ENCODE results near the gene IL1B.

IL1B gene

DNA sequence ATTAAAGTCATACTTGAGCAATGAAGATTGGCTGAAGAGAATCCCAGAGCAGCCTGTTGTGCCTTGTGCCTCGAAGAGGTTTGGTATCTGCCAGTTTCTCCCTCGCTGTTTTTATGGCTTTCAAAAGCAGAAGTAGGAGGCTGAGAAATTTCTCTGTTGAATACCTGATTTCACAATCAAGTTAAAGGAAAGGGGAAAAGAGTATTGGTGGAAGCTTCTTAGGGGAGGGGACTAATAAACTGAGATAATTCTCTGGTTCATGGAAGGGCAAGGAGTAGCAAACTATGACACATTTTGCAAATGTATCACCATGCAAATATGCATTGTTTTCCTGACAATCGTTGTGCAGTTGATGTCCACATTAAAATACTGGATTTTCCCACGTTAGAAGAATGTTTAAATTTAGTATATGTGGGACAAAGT, at the start of gene IL1B:
Gene IL1B, minus strand, starts transcription at position 85 of the 423 bp plus-strand sequence. CDS start 550 bp downstream, outside the sequence.
- peak; percentile 98 for DNase-seq (ENCODE audit: low read depth)

DNA sequence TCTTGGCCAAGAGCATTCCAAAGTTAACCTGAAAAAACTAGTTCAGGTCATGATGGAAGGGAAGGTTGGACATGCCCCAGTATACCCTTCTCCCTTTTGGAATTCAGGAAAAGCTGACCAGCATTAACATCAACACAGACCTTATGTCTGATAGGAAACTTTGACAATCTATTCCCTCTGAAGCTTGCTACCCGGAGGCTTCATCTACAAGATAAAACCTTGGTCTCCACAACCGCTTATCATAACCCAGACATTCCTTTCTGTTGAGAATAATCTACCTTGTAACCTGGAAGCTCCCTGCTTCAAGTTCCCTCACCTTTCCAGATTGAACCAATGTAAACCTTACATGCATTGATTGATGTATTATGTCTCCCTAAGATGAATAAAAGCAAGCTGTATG, 49.7 kb upstream of the IL1B start:
- no peak for DNase-seq (ENCODE audit: low read depth)

DNA sequence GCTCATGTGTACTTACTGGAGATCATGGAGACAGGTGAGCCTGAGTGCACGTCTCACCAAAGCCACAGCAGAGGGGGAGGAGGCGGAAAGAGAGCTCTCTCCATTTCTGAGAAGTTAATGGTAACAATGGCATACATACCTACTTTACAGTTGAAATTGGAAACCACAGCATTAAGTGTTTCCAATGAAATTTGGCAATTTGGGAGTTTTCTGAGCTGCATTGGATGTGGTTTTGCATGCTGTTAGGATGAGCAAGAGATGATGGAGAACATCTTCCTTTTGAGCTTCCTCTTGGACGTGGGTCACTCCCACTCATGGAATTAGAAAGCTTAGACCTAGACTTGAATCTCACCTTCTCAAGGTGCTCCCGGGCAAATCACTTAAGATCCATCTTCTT, 48.9 kb upstream of the IL1B start:
- peak; percentile 54 for DNase-seq (ENCODE audit: low read depth)

DNA sequence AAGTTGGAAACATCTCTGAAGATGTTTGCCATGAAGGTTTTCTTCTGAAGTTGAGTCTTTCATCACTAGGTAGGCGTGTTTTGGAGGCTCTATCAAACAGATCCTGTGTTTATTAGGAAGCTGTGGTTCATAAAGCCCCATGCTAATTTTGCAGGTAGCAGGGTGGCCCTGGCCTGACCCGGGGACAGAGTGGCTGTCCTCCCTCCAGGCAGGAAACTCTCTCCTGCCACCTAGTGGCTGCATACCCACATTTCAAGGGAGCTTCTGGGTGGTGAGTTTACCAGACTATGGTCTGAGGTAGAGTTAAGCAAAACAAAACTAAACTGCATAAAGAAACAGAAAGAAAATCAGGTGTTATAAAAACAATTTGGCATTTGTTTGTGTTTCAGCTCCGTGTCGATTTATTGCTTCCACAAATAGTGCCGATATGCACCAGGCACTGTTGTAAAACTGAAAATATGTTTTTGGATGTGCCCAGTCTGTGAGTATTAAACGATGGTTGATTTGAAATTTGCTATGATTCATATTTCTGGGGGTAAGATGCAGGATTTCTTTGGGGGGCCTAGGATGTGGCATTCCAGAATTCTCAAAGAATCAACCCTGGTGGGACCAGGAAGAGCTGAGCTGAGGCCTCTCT, 48.4 kb upstream of the IL1B start:
- DNase-seq (ENCODE audit: low read depth): peak; percentile 65

DNA sequence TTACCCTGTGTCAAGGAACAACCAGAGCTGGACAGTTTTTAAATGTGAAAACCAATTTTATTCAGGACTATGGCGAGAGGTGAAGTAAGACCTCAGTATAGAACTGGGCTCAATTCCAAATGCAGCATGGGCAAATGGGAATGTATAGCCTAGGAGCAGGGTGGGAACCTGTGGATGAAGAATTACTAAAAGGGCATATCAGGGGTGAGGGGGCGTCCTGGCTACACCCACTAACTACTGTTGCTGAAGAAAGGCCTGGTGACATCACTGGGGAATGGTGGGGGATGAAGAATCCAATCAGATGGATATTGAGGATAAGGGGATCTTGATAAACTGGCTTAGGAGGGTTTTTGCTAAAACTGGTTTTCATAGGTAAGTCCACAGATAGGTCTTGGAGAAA, 47.1 kb upstream of the IL1B start:
- DNase-seq (ENCODE audit: low read depth): no peak

DNA sequence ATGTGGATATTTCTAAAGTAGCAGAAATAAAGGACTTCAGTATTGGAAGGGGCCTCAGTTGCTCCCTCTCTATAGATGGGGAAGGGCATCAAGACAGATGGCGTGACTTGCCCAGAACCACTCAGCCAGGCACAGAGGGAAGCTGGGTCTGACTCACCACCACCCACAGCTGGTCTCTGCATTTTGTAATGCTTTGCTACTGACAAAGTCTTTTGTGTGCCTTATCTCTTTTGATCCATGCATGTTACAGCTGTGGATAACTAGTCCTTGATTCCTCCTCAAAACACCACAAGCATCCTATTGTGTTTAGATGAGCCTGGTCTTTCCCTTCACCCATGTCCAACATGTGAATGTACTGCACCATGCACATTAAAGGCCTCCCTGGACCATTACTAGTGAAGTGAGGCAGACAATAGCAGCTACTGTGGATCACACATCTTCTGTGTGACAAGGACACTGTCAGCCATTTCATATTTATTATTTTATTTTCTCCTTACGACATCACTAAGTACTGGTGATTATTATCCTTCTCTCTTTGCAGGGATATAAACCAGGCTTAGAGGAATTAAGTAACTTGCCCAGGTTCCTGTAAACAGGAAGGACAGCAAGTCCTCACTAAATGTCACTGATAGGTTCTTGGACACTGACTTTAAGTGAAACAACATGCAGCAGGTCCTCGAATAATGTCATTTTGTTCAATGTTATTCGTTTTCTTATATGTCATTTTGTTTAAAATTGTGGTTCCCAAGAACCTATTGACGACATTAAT, 44.8 kb upstream of the IL1B start:
- DNase-seq (ENCODE audit: low read depth): peak; percentile 98

DNA sequence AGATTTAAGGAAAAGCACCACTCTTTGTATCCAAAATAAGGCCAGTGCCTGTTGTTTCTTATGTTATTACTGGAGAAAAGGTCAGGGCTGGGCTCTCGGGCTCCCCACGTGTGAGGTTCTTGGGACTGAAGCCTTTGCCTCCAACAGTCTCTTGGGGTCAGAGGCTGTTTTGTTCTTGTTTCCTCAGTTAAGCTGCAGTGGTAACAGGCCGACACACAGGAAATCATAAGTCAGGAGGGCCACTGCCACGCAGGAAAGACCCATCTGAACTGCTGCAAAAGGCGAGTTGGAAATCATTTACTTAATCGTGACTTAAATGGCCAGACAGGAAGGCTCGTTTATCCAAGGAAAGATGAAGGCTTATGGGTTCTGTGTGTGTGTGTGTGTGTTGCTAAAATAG, 44.1 kb upstream of the IL1B start:
- DNase-seq (ENCODE audit: low read depth): peak; percentile 46

DNA sequence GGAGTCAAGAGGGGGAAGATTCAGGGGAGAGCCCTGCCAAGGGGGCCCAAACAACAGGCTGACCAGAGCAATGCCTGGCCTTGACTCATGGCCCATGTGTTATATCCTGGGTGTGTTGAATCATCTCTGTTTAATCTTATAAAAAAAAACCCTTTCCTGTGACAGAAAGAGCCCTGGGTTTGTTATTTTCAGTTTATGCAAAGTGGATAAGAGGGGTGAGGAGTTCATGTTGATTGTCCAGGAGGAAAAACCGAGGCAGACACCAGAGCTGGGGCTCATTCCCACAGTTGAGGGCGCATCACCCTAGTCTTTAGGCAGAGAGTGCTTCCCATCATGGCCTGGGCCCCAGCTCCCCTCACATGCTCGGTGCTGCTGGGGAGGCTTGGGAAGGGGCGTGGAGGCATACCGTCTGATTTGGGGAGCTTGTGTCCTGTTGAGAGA, 43.5 kb upstream of the IL1B start:
- DNase-seq (ENCODE audit: low read depth): peak; percentile 97

DNA sequence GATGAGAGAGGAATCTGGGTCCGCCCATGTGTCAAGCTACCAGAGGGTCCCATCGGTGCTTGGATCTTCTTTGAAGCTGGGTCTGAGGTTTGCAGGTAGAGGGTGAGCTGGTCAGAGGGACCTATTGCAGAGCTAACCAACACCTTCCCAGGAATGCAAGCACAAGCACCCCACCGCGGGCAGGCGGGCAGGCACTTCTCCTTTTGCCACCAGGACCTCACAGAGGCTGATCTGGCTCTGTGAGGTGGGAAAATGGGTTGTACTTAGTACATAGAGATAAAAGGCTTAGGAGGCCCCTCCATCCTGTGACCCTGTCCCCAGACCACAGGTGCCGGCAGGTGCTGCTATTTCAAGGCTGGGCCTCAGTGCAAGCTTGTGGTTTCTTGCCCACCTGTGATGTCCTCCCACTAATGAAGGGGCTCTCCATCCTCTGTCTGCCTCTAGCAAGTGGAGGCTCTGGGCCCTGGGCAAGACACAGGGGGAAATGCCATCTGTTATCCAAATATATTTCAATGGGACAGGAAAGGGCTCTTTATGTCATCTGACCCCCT, 43.0 kb upstream of the IL1B start:
- DNase-seq (ENCODE audit: low read depth): no peak

DNA sequence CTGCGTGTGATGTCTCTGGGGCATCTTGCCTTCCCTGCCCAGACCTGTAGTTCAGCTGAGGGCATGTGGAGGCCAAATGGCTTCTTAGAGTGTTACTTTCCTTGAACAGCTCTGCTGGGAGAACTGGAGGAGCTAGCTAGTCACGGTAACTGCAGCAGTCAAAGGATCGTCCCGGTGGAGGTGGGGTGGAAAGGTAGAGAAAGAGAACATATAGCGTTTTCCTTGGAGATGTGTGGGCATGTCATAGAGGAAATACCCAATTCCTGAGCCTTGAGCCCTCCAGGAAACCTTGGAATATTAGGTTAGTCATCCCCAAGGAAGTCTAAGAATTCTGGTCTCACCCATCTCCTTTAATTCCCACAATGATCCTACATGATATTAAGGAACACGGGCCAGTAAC, 40.8 kb upstream of the IL1B start:
- DNase-seq (ENCODE audit: low read depth): peak; percentile 94

DNA sequence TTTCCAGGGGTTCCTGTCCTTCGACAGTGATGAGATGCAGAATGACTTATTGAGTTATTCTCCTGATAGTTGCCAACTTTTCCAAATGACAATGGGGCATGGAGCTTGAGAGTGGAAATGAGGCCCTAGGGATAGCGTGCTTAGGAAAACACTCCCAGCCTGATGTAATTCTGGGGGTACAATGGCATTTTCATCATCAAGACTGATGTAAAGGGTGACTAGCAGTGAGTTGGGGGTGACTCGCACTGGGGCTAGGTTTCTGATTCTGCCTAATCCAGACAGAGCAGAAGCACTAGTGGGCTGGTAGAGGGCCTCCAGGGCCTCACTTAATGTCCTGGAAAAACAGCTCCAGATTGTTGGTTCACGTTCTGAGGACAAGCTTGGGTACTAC, 40.4 kb upstream of the IL1B start:
- DNase-seq (ENCODE audit: low read depth): peak; percentile 73

DNA sequence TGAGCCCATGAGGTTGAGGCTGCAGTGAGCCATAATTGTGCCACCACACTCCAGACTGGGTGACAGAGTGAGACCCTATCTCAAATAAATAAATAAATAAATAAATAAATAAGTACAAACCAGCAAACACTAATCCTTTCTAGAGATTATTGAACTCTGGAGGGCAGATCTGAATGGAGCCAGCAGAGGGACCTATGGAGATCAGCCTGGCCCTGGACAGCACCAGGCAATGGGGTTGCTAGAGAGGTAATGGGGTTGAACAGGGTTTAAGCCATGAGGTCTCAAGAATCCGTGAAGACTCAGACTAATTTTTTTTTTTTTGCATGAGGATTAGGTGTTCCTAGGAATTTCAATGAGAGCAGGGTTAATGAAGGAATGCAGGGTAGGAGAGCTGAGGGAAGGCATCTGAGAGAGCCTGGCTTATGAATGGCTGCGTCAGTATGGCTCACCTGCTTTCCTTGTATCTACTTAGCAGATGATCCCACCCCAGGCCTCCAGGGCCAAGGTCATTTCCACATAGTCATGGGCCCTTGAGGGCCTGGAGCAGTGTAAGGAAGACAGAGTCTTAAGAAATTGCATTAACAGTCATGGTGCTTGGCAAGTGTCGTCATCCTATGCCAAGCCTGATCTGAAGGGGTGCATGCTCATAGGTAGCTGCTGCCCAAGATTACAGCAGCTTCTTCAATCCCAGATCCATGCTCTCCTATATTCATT, 39.8 kb upstream of the IL1B start:
- DNase-seq (ENCODE audit: low read depth): peak; percentile 23

DNA sequence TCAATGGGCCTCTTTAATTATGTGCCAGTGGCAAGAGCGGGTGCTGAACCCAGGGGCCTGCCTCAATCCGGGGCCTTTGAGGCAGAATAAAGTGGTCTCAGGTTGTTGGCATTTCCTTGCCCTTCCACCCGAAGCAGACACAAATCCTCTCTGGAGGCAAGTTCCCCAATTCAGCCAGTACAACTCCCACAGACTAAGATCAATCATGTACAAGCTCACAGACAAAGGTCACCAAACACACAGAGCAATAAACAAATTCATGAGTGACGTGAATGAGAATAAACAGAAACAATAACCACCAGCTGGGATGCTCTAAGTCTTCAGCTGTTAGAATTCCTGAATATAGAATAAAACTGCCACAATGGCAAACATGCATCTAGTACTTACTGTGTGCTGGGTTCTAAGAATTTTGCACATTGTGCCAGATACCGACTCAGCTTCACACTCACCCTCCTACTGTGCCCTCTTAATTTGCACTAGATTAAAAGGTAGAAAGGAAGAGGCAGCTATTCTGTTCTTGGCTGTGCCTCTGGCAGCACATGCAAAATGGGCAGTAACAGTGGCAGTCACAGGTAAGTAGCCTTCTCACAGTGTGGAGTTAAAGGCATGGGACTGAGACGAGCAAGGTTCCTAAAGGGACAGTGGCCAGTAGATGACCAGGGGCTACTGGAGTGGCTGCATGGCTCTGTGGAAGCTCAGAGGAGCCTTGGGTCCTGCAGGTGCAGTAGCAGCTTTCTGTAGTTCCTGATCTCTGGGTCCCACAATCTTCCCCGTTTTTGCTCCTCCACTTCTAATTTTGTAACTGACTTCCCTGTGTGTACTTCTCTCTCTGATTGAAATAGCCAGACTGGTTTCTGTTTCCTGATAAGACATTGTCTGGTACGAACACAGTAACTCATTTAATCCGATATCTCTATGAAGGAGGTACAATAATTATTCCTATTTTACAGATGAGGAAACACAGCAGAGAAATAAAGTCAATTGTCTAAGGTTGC, 34.6 kb upstream of the IL1B start:
- no peak for DNase-seq (ENCODE audit: low read depth)

DNA sequence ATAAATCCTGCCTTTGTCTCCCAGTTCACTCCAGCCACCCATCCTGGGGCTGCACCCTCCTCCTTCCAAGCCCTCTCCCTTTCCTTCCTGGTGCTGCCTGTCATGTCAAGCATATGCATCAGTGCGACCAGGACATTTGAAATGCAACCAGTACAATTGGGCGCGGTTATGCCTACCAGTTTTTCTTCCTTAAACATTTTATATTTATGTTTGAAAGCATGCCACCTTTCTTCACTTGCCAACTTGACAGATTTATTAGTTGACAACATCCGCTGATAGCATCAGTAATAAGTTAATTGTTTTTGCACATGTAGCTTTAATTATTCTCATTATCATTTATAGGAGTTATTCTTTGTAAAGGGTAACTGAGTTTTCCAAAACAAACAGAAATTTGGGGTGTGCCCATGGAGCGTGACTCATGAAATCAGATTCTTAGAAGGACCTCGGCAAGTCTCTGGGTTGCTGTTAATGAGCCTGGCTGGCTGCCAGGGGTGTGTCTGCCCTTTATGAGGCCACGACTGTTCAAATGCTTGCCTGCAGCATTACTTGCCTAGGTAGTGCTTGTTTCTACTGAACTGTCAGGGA, 32.8 kb upstream of the IL1B start:
- DNase-seq (ENCODE audit: low read depth): peak; percentile 78

DNA sequence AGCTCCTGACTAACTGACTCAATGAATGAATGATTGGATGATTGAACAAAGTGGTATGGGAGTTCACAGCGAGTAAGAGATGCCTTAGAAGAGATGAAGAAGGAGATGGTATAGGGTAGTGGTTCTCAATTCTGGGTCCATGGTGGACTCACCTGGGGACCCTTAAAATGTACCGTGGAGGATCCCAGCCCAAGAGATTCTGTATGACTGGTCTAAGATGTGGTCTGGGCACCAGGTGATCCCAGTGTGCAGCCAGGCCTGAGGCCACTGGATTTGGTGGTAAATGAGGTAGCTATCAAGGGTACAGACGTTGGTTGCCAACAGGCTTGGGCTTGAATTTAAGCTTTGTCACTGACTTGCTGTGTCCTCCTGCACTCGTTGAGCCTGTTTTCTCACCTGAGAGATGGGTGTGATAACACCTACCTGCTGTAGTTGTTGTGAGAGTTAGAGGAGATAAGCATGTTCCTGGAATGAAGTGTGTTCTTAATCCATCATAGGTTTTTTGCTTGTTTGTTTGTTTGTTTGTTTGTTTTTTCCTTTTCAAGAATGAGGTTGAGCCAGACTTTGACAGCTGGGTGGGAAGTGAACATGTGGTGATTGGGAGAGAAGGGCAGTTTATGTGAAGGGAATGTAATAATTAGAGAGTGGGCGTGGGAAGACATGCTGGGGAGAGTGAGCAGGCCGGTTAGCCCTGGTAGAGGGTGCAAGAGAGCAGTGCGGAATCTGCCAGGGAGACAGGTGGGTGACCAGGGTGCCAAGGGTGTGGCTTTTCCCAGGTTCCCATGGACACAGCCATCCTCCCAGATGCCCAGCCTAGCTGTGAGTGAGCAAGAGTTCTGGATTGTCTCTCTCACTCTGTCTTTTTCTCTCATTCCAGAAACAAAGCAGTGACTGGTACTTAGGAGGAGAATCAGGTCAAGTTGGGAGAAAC, 31.4 kb upstream of the IL1B start:
- DNase-seq (ENCODE audit: low read depth): peak; percentile 40

DNA sequence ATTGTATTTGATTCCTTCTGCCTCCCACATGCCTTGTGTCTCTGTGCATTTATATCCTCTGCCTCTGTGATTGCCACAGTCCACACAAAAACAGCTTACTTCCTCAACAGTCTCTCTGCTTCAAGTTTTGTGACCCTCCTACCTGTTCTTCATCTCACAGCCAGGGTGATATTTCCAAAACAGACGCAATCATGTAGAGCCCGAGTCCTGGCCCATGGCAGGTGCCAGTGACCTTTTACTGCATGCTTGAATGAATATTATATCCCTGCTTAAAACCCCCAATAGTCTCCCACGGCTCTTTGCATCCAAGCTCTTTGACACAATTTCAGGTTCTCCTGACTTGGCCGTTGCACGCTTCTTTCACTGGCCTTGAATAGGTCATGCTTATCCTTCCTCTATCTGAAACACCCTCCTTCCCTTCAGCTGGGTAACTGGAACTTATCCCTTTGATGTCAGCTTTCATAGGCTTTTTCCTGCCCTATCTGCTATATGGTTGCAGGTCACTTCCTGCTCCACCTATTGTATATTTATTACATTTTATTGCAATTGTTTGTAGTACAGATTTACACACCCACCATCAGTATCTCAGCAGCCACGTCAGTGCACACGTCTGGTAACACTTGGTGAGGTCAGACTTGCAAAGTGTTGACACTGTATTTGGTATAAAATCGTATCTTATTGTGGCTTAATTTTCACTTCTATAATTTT, 29.7 kb upstream of the IL1B start:
- no peak for DNase-seq (ENCODE audit: low read depth)

DNA sequence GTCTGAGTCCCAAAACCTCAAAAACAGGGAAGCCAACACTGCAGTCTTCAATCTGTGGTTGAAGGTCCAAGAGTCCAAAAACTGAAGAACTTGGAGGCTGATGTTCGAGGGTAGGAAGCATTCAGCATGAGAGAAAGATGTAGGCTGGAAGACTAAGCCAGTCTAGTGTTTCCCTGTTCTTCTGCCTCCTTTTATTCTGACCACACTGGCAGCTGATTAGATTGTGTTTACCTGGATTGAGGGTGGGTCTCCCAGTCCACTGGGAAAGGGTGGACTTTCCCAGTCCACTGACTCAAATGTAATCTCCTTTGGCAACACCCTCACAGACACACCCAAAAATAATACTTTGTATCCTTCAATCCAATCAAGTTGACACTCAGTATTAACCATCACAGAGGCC, 27.5 kb upstream of the IL1B start:
- DNase-seq (ENCODE audit: low read depth): no peak

DNA sequence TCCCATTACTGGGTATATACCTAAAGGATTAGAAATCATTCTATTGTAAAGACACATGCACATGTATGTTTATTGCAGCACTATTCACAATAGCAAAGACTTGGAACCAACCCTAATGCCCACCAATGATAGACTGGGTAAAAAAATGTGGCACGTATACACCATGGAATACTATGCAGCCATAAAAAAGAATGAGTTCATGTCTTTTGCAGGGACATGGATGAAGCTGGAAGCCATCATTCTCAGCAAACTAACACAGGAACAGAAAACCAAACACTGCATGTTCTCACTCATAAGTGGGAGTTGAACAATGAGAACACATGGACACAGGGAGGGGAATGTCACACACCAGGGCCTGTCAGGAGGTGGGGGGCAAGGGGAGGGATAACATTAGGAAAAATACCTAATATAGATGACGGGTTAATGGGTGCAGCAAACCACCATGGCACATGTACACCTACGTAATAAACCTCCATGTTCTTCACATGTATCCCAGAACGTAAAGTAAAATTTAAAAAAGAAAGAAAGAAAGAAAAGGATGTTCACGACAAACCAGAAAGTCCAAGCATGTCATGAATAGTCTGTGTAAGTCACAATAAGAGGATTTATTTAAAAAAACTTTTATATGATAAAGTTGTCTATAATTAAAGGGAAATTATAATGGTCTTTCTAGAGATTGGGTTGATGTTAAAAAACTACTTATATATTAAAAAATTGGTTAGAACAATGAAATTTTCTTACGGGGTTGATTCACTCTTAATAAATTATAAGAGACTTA, 23.0 kb upstream of the IL1B start:
- peak; percentile 67 for DNase-seq (ENCODE audit: low read depth)

DNA sequence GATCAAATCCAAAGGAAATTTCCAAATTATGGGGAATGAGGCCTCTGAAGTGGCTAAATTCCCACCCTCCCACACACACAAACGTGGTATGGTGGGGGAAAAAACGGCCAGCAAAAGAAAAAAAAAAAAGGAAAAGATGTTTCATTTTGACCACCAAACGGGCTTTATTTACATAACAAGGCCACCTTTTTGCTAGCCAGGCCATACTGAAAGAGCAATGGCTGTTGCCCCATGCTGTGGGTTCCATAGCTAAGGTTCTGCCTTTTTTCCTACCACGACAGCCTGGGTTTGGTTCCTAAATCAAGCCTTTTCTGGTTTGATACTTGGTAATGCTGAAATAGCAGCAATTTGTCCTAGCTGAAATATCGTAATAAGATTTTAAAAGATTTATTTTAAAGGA, 14.0 kb upstream of the IL1B start:
- DNase-seq (ENCODE audit: low read depth): no peak
